HepG2 (cell line): ENCODE measurements around the gene FERMT2. TPM values are rescaled to one million over a fixed set of nuclear protein-coding genes. Genes with fewer than 3 reads are reported as not detected.

Experiments
- ATAC-seq: fragments of 200-7000 bp; cut with Tn5 transposase; 3 replicates; pipeline ENCODE4 v1.9.1; 2020; ENCODE audit warnings: mild to moderate bottlenecking, moderate library complexity
- BruUV-seq: library from RNA; stranded (reverse); fragments of 400-500 nt; replicated peaks from 2 replicates; lab custom pipeline; 2021; lab: Mats Ljungman, UMichigan
- CTCF ChIA-PET: fragments of 300-600 bp; formaldehyde crosslinking; extraction: SDS; loops from one replicate; lab custom pipeline; 2021; ENCODE audit warnings: low total read pairs, inconsistent platforms, low intra/inter-chr PET ratio; lab: Yijun Ruan, JAX
- POLR2A ChIA-PET: fragments of 350-600 bp; sonication (Branson Sonifier 250); formaldehyde crosslinking; loops from one replicate; lab custom pipeline; 2020; ENCODE audit warnings: antibody characterized with exemption, inconsistent platforms; lab: Yijun Ruan, JAX
- DNase-seq: peaks from one replicate; pipeline ENCODE4 v3.0.0-alpha.2; 2015; ENCODE audit warnings: low spot score
- FAIRE-seq: peaks from 3 replicates; lab custom pipeline; 2011; peaks lifted over from hg19 to GRCh38; lab: Jason Lieb, UNC
- H2AFZ ChIP-seq: one replicate; pipeline ENCODE4 v1.6.1; 2011; ENCODE audit warnings: low read length, inconsistent platforms
- H3K27ac ChIP-seq: fragments of 300-600 bp; 3 replicates; pipeline ENCODE4 v1.8.0; 2011; ENCODE audit warnings: mixed run types, mild to moderate bottlenecking, mixed read lengths, low read length, inconsistent platforms; ENCODE audit not compliant: insufficient read depth; ENCODE audit errors: extremely low read length
- H3K27me3 ChIP-seq, 2 experiments: fragments of 200-600 bp in 1 of 2; 2 replicates in 1 of 2; 3 replicates in 1 of 2; pipeline versions ENCODE4 v1.6.0 to v1.8.0; 2011; ENCODE audit warnings: low read length in 2 of 2, mild to moderate bottlenecking in 2 of 2, moderate library complexity in 2 of 2, inconsistent platforms in 1 of 2; ENCODE audit not compliant: insufficient read depth in 2 of 2, control insufficient read depth in 1 of 2
- H3K36me3 ChIP-seq, 2 experiments: fragments of 200-600 bp in 1 of 2; replicated peaks in 1 of 2; 2 replicates in 1 of 2; 3 replicates in 1 of 2; pipeline versions ENCODE4 v1.5.1 to v1.8.0; 2011; ENCODE audit warnings: low read length in 2 of 2, inconsistent platforms in 1 of 2; ENCODE audit not compliant: insufficient read depth in 2 of 2, control insufficient read depth in 1 of 2
- H3K4me1 ChIP-seq: 2 replicates; pipeline ENCODE4 v1.5.1; 2012; ENCODE audit warnings: low read length, inconsistent platforms; ENCODE audit not compliant: insufficient read depth
- H3K4me2 ChIP-seq: 2 replicates; pipeline ENCODE4 v1.6.0; 2011; ENCODE audit warnings: low read depth, low read length, inconsistent platforms
- H3K4me3 ChIP-seq, 3 experiments: fragments of 200-600 bp in 1 of 3; sonication (generic), shearing (Covaris generic) in 1 of 3; replicated peaks in 1 of 3; 2 replicates each; pipeline ENCODE4 v1.5.1; 2011 to 2016; ENCODE audit warnings: low read length in 3 of 3, inconsistent platforms in 2 of 3, low read depth in 2 of 3, mild to moderate bottlenecking in 2 of 3, control low read depth in 1 of 3, mixed read lengths in 1 of 3; ENCODE audit not compliant: insufficient read depth in 1 of 3
- H3K79me2 ChIP-seq: one replicate; pipeline ENCODE4 v1.6.1; 2011; ENCODE audit warnings: low read length, inconsistent platforms; ENCODE audit not compliant: insufficient read depth
- H3K9ac ChIP-seq: 2 replicates; pipeline ENCODE4 v1.6.0; 2011; ENCODE audit warnings: mild to moderate bottlenecking, low read depth, low read length, inconsistent platforms; ENCODE audit not compliant: insufficient read depth
- H3K9me3 ChIP-seq: 2 replicates; pipeline ENCODE4 v1.5.1; 2012; ENCODE audit warnings: mild to moderate bottlenecking, low read length
- H4K20me1 ChIP-seq: 2 replicates; pipeline ENCODE4 v1.6.0; 2011; ENCODE audit warnings: inconsistent platforms, mild to moderate bottlenecking, low read length, moderate library complexity; ENCODE audit not compliant: insufficient read depth
- JDP2 ChIP-seq: sonication (generic); formaldehyde crosslinking; IDR thresholded peaks from 2 replicates; pipeline ENCODE4 v1.8.1; 2022; ENCODE audit warnings: missing genetic modification reagents, borderline replicate concordance
- NFKBIZ ChIP-seq: IDR thresholded peaks from 2 replicates; pipeline ENCODE4 v1.6.1; 2018; ENCODE audit warnings: missing genetic modification reagents, missing compliant biosample characterization
- PCBP1 ChIP-seq: fragments of 200-400 bp; formaldehyde crosslinking; IDR thresholded peaks from 2 replicates; pipeline ENCODE4 v1.6.1; 2017; ENCODE audit warnings: mild to moderate bottlenecking, low read depth, low read length, borderline replicate concordance
- SNAPC5 ChIP-seq: sonication (generic); formaldehyde crosslinking; IDR thresholded peaks from 2 replicates; pipeline ENCODE4 v1.8.1; 2023; ENCODE audit warnings: mild to moderate bottlenecking, missing genetic modification reagents, borderline replicate concordance
- TAF1 ChIP-seq: sonication (generic); formaldehyde crosslinking; IDR thresholded peaks from 2 replicates; pipeline ENCODE4 v1.4.0; 2020; ENCODE audit warnings: missing genetic modification reagents
- ZEB1 ChIP-seq: IDR thresholded peaks from 2 replicates; pipeline ENCODE4 v1.6.1; 2012; ENCODE audit warnings: mild to moderate bottlenecking, low read depth, inconsistent platforms; ENCODE audit not compliant: insufficient replicate concordance
- ZFP91 ChIP-seq: sonication (generic); formaldehyde crosslinking; IDR thresholded peaks from 2 replicates; pipeline ENCODE4 v1.9.0; 2022; ENCODE audit warnings: missing genetic modification reagents, mild to moderate bottlenecking, borderline replicate concordance
- ZNF883 ChIP-seq: sonication (generic); formaldehyde crosslinking; IDR thresholded peaks from 2 replicates; pipeline ENCODE4 v1.5.1; 2020; ENCODE audit warnings: mild to moderate bottlenecking, missing genetic modification reagents; ENCODE audit errors: not compliant biosample characterization
- WGBS: methylation state at CpG from one replicate; pipeline ENCODE4 v1.1.6; 2017; ENCODE audit warnings: low lambda C conversion rate; 5-methylcytosine and 5-hydroxymethylcytosine counted together
- in situ Hi-C: cut with HindIII; loops from 2 replicates; pipeline ENCODE4 v1.10.0; 2017; ENCODE audit warnings: low pct_unique_long_range_greater_than_20kb; ENCODE audit not compliant: extremely low pct_ligation_motif_present
- intact Hi-C: fragments of 100-400 bp; cut with micrococcal nuclease; formaldehyde crosslinking; loops from one replicate; pipeline ENCODE4 v1.10.0; 2022; ENCODE audit not compliant: unreplicated experiment
- polyA plus RNA-seq, 8 experiments: library from polyadenylated mRNA; depleted of rRNA in 3 of 8; stranded (reverse) in 7 of 8; unstranded in 1 of 8; fragments of >200 nt; fragmentation: Illumina TruSeq in 4 of 8; extraction: Trizol in 4 of 8; gene quantifications; 2 replicates each; pipeline versions ENCODE4 v1.2.1 to v1.2.3, GENCODE V29; 2011 to 2016; ENCODE audit warnings: low read depth in 4 of 8, missing spikeins in 1 of 8, mixed read lengths in 1 of 8; ENCODE audit not compliant: insufficient read depth in 1 of 8
- total RNA-seq, 5 experiments: library from RNA; depleted of rRNA; stranded (reverse); fragments of >200 nt; fragmentation: Illumina TruSeq; extraction: Trizol; gene quantifications; 2 replicates each; pipeline ENCODE4 v1.2.3, GENCODE V29; 2016; ENCODE audit warnings: low read depth in 1 of 5
- TF ChIP-seq, protein P1 (sequence below): sonication (generic); formaldehyde crosslinking; IDR thresholded peaks from 2 replicates; pipeline ENCODE4 v1.8.0; 2022; ENCODE audit warnings: missing genetic modification reagents, low read depth, mild to moderate bottlenecking, borderline replicate concordance
- TF ChIP-seq, protein P2 (sequence below), 2 experiments: sonication (generic) in 1 of 2; formaldehyde crosslinking in 1 of 2; IDR thresholded peaks; 2 replicates each; pipeline versions ENCODE4 v1.4.0 to v1.6.1; 2018 to 2020; ENCODE audit warnings: missing genetic modification reagents in 2 of 2, borderline replicate concordance in 1 of 2, low read depth in 1 of 2, mild to moderate bottlenecking in 1 of 2, missing biosample characterization in 1 of 2
- TF ChIP-seq, protein P3 (sequence below): sonication (generic); formaldehyde crosslinking; IDR thresholded peaks from 2 replicates; pipeline ENCODE4 v1.8.1; 2023; ENCODE audit warnings: mild to moderate bottlenecking, missing genetic modification reagents

Gene FERMT2
- total and polyA plus RNA-seq, 2 of the 13 experiments (the other 11 are each of a cell fraction or from before 2014, with no cell fraction given) = 36.2 to 60.4 TPM

- TF ChIP-seq TAF1 = no peak
- TF ChIP-seq, all 625 proteins: peak for 0
- in situ Hi-C loops = no loop called here
- WGBS = 99% methylated on average over 4 of the region's 4 CpGs
- ChIA-PET CTCF (no interaction called here), POLR2A (no interaction called here)
- Histone ChIP-seq H2AFZ (no peak overlapping the region), H3K9me3 (no peaks in the 10 kb centered on the region), H4K20me1 (peaks cover 1% of the 10 kb centered on the region; the same call in 1 of the 2 replicates), H3K79me2 (peaks cover 86% of the 10 kb centered on the region), H3K27ac (no peak overlapping the region), H3K4me2 (no peak overlapping the region), H3K4me1 (peaks cover 71% of the 10 kb centered on the region), H3K27me3 (no peaks in the 10 kb centered on the region), H3K36me3 (peaks cover 0 to 1% of the 10 kb centered on the region in 2 experiments; a peak in 1 of 5 replicates), H3K9ac (no peak overlapping the region), H3K4me3 (no peak overlapping the region)
- intact Hi-C loops = no loop called here
- no TSS peak for BruUV-seq
- FAIRE-seq (no peak), DNase-seq (no peak), ATAC-seq (no peak)
Measured at GRCh38 chr14:52929192-52929807, 21.6 kb downstream of the FERMT2 start.

DNA sequence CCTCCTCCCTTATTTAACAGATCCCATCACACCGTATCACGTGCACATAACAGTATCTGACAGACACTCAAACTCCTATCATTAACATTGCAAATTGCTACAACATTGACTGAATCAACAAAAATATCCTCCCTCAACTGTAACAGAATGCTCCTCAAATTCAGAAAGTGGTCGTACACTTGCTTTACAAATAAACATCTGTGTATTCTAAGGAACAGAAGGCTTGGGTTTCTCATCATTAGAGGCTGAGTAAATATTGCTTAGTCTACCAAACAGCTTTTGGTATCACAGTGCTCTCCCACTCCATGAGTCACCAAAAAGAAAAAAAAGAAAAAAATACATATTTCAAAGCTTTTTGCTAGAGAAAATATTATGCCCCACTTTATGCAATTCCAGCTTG, 23.9 kb downstream of the FERMT2 start:
- FAIRE-seq = no peak
- Histone ChIP-seq H3K27ac (peak overlapping the region; percentile 35), H3K4me2 (peak overlapping the region; percentile 61), H3K4me1 (peaks cover 85% of the 10 kb centered on the region), H3K4me3 (peak overlapping the region in 1 of 3 experiments; percentile 23; a peak in 1 of 6 replicates), H3K9ac (no peak overlapping the region), H2AFZ (no peak overlapping the region), H3K79me2 (peaks cover 88% of the 10 kb centered on the region), H4K20me1 (no peaks in the 10 kb centered on the region; the same call in 1 of the 2 replicates), H3K9me3 (no peaks in the 10 kb centered on the region), H3K27me3 (no peaks in the 10 kb centered on the region), H3K36me3 (no peaks in the 10 kb centered on the region)
- intact Hi-C loops (no loop called here), in situ Hi-C loops (no loop called here)
- ATAC-seq = 0 out of 3 replicates have a peak, but pooled peaks have one; percentile 13
- CTCF ChIA-PET = no interaction called here
- 49% methylated on average over 3 of the region's 3 CpGs for WGBS
- no TSS peak for BruUV-seq
- POLR2A ChIA-PET = interaction anchor here (1.5 to 2.9 kb wide), 2 partner anchors 11 to 24 kb away, joined by 4 to 22 read pairs; partner anchors contain the start of gene FERMT2
- DNase-seq = peak; percentile 45
- TF ChIP-seq NFKBIZ (CRISPR knock-in tag) (no peak), ZEB1 (no peak), SNAPC5 (CRISPR knock-in tag) (no peak), ZFP91 (no peak), JDP2 (CRISPR knock-in tag) (no peak), ZNF883 (no peak), PCBP1 (no peak)
- TF ChIP-seq, protein P1, sequence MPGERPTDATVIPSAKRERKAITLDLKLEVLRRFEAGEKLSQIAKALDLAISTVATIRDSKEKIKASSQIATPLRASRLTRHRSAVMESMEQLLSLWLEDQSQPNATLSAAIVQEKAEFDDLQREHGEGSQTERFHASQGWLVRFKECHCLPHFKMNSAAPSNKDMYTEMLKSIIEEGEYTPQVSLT (CRISPR knock-in tag) = no peak
- TF ChIP-seq, protein P2, sequence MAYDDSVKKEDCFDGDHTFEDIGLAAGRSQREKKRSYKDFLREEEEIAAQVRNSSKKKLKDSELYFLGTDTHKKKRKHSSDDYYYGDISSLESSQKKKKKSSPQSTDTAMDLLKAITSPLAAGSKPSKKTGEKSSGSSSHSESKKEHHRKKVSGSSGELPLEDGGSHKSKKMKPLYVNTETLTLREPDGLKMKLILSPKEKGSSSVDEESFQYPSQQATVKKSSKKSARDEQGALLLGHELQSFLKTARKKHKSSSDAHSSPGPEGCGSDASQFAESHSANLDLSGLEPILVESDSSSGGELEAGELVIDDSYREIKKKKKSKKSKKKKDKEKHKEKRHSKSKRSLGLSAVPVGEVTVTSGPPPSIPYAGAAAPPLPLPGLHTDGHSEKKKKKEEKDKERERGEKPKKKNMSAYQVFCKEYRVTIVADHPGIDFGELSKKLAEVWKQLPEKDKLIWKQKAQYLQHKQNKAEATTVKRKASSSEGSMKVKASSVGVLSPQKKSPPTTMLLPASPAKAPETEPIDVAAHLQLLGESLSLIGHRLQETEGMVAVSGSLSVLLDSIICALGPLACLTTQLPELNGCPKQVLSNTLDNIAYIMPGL (CRISPR knock-in tag; IDR thresholded peaks at IDR 0.05; ENCODE audit: borderline replicate concordance in 1 of 2, low read depth in 1 of 2) = no peak
- TF ChIP-seq, protein P3, sequence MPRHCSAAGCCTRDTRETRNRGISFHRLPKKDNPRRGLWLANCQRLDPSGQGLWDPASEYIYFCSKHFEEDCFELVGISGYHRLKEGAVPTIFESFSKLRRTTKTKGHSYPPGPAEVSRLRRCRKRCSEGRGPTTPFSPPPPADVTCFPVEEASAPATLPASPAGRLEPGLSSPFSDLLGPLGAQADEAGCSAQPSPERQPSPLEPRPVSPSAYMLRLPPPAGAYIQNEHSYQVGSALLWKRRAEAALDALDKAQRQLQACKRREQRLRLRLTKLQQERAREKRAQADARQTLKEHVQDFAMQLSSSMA = no peak
